ENCODE results near the gene CPB2.

CPB2 gene

GRCh38 chr13:46097015-46097414 is 7.8 kb downstream of the CPB2 start:
- DNase-seq = no peak

- DNase-seq = no peak
These were observed 10.4 kb downstream of the CPB2 start for GRCh38 chr13:46094478-46094877.

GRCh38 chr13:46088821-46089562 is 15.8 kb downstream of the CPB2 start:
- DNase-seq = no peak

GRCh38 chr13:46087481-46087880 is 17.4 kb downstream of the CPB2 start:
- peak; percentile 54 to 67 for DNase-seq

- no peak for DNase-seq
These were observed 17.8 kb downstream of the CPB2 start for GRCh38 chr13:46086985-46087384.

GRCh38 chr13:46086421-46086922 is 18.4 kb downstream of the CPB2 start:
- no peak for DNase-seq

- no peak for DNase-seq
These were observed 19.1 kb downstream of the CPB2 start for GRCh38 chr13:46085737-46086136.

GRCh38 chr13:46082324-46082723 is 22.5 kb downstream of the CPB2 start:
- no peak for DNase-seq

GRCh38 chr13:46079770-46080169 is 25.1 kb downstream of the CPB2 start:
- DNase-seq = no peak

- peak; percentile 47 to 59 for DNase-seq
These were observed 27.6 kb downstream of the CPB2 start for GRCh38 chr13:46077265-46077664.

GRCh38 chr13:46076827-46077226 is 28.0 kb downstream of the CPB2 start:
- DNase-seq = no peak

GRCh38 chr13:46075811-46076210 is 29.0 kb downstream of the CPB2 start:
- no peak for DNase-seq

- DNase-seq = no peak
These were observed 33.1 kb downstream of the CPB2 start for GRCh38 chr13:46071590-46072249.

- DNase-seq = no peak
These were observed 41.5 kb downstream of the CPB2 start for GRCh38 chr13:46063292-46063691.

GRCh38 chr13:46062185-46062584 is 42.6 kb downstream of the CPB2 start:
- peak; percentile 58 to 65 for DNase-seq

- no peak for DNase-seq
These were observed 45.4 kb downstream of the CPB2 start for GRCh38 chr13:46059405-46059804.

GRCh38 chr13:46058268-46058667 is 46.6 kb downstream of the CPB2 start:
- no peak for DNase-seq

- DNase-seq = peak; percentile 18 to 43
These were observed 47.4 kb downstream of the CPB2 start for GRCh38 chr13:46057256-46058015.

- no peak for DNase-seq
These were observed 51.4 kb downstream of the CPB2 start for GRCh38 chr13:46053162-46054012.

GRCh38 chr13:46052319-46053161 is 52.3 kb downstream of the CPB2 start, which contains the start of gene ZC3H13:
Gene ZC3H13 (minus strand): TSS chr13:46052746. CDS start chr13:46045507, 7,239 bp downstream.
- peak; percentile 94 for DNase-seq

- DNase-seq = peak in 1 of 2 donors; percentile 12
These were observed 52.9 kb downstream of the CPB2 start for GRCh38 chr13:46051968-46052318.

- DNase-seq = no peak
These were observed 54.1 kb downstream of the CPB2 start for GRCh38 chr13:46050771-46051170.
